IPS-NIHi11 (cell line): ENCODE measurements around the gene ZNF691.
"Not testable (repeated sequence)": the region's sequence is repeated elsewhere in the genome, so short reads cannot be mapped to it uniquely, and the experiment has no call there.

Experiments
- DNase-seq: peaks from one replicate; pipeline ENCODE4 v3.0.0; 2012; ENCODE audit warnings: mixed read lengths, low spot score

ZNF691 gene

DNA sequence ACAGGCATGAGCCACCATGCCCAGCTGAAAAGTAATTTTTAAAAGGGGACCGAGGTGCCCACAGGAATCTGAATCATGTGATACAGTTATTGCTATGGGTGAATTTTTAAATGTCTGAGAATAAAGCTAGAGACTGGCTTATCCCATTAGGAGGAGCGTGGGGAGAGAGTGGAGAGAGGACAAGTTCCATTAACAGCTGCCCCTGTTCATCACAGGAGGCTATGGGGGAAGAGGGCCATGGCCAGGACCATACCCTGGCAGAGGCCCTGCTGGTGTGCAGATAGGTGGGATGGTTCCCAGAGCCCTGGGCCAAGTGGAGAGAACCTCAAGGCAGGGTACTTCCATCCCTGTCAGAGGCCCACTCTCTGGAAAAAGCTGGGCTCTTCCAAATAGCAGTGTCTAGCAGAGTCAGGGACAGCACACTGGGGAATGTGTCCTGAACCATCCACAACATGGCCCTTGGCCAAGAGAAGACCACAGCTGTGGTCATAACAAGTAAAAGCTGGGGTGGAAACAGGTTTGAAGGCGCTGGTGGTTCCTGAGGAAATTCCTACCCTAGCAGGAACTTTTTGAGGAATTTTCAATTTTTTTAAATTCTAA lies 13.7 kb upstream of the ZNF691 start:
- no peak for DNase-seq

DNA sequence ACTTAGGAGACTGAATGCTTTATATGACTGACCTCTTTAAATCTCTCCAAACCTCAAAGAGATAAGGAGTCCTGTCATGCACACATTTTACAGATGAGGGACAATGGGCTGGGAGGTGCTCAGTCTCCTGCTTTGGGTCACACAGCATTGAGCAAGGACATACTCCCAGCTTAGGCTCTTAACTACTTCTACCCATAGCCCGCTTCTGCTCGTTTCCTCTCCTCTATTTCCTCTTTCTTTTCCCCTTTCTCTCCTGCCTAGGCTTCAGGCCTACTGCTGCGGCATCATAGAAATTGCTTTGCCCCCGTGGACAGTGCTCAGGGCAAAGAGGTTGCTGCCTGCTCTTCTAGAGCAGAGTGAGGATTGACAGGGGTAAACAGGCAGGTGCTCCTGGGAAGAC lies 12.4 kb upstream of the ZNF691 start:
- DNase-seq: no peak

DNA sequence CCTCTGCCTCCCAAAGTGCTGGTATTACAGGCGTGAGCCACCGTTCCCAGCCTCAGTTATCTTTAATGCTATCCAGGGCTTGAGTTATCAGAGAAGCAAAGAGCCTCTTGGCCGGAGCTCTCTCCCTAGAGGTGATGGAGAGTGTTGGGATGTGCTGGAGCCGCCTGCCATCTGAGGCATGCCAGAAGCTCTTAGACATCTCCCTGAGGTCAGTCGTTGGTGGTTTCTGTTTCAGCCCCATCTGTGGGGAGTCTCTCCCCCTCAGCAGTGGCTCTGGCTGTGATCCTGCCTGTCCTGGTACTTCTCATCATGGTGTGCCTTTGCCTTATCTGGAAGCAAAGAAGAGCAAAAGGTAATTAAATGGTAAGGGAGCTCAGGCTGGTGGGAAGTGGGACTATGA lies 11.6 kb upstream of the ZNF691 start:
- no peak for DNase-seq

DNA sequence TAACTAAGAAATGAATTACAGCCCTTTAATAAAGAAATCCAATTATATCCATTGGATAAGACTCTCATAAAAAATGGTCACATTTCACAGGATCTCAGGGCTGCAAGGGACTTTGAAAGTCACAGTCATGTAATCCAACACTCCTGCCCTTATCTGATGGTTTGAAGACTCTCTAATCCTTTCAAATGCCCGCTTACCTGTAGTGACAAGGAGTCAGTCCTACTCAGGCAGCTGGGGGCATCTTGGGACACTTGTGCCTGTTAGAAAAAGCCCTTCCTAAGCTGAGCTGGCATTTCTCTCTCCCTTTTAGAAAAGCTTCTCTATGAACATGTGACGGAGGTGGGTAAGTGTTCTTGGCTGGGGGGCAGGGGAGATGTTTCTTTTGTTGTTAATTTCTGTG lies 11.0 kb upstream of the ZNF691 start:
- DNase-seq: no peak

DNA sequence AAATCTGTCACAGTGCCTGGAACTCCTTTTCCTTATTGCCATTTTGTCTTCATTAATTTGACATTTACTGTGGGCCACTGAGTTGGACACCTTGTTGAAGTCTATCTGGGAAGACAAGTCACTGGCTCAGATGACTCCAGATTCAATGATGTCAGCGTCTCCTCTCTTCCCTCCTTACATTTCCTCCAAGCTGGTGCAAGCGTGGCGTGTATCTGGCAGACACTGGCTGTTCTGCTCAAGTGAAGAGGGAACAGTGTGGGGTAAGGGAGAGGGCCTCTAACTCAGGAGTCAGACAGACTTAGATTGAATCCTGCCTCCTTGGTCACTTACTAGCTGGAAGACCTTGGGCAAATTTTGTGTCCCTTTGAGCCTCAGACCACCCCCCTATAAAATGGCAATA lies 8.7 kb upstream of the ZNF691 start:
- no peak for DNase-seq

DNA sequence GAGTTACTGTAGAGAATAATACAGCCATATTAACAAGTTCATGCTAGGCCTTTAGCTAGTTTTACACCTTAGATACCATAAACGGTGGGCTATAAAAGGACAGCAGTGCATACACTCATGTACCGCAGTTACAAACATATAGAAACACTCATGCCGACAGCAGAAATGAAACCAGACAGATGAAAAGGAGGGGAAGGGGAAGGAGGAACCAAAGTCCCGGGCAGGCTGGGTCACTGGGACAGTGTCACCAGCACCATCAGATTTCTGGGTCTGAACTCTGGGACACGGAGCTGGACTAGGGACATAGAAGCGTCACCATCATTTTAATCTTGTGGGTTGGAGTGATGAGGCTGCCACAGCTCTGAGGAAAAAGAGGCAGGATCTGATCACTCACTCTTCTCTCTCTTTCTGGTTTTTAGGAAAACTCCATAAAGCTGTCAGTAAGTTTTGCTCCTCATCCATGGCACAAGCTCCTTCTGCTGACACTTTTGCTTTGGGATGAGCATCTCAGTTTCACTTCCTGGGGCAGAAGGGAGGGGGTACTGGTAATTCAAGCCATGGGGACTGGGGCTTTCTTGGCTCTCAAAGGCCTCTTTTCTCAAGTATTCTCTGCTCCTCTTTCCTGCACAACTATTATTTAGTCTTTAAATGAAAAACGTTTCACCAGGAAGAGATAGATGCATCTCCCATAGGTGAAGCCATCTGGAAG lies 7.8 kb upstream of the ZNF691 start:
- no peak for DNase-seq

DNA sequence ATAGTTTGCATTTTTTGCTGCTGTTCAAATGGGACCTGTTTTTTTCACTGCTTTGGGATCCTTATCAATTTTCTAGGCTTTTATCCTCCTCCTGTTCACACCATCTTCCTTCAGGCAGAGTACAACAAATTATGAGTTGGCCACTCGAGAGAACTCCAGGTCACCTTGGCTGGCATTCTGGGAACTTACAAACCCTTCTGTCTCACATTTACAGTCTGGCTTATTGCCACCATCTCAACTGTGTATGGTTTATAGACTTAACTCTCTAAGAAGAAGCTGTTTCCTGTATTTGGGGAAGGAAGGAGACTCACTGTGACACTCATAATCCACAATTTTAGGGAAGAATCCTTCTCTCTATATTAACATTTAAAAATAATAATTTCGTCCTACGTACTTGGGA lies 5.4 kb upstream of the ZNF691 start:
- no peak for DNase-seq

DNA sequence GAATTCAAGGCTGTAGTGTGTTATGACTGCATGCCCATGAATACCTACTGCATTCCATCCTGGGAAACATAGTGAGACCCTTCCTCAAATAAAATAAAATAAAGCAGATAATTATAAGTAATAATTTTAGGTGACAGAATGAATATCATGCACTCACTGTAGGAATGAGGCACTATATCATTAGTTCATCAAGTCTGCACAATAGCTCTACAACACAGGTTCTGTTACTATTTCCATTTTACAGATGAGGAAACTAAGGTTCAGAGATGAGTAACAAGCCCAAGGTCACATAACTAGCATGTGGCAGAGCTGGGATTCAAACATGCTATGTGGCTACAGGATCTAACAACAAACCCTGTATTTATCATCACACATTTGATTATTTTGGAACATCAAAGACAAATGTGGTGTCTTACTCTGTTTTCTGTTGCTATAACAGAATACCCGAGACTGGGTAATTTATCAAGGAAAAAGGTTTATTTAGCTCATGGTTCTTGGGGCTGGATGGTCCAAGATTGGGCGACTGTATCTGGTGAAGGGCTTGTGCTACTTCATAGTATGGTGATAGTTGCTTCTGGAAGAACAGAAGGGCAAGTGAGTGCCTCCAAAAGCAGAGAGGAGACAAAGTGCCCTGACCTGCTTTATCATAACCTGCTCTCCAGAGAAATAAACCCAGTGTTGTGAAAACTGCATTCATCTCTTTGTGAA lies 4.8 kb upstream of the ZNF691 start:
- no peak for DNase-seq

DNA sequence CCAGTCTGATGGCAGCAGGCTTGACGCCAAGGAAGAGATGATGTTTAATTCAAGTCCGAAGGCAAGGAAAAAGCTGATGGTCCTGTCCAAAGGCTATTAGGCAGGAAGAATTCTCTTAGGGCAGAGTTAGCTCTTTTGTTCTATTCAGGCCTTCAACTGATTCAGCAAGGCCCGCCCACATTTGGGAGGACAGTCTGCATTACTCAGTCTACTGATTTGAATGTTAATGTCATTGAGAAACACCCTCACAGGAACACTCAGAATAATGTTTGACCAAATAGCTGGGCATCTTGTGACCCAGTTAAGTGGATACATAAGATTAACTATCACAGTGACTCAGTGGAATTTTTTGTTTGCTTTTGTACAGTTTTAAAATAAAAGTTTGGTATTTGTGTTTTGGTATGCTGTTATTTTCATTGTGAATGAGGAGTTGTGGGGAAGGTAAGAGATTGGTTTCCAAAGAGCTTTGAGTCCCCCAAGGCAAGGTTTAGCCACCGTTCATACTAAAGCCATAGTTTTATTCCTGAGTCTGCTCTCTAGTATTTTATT lies 1.7 kb upstream of the ZNF691 start:
- DNase-seq: no peak

DNA sequence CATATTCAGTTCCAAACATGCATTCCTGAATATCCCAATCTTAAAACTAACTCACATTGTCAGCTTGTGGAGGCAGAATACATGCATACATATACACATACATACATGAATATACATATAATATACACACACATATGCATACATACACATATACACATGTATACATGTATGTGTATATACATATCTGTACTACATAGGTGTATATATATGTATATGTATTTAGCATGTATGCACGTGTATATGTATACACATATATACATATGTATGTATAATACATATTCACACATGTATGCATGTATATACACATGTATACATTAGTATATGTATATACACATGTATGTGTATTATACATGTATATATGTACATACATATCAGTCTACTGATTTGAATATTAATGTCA lies 1.2 kb upstream of the ZNF691 start:
- DNase-seq: no peak

DNA sequence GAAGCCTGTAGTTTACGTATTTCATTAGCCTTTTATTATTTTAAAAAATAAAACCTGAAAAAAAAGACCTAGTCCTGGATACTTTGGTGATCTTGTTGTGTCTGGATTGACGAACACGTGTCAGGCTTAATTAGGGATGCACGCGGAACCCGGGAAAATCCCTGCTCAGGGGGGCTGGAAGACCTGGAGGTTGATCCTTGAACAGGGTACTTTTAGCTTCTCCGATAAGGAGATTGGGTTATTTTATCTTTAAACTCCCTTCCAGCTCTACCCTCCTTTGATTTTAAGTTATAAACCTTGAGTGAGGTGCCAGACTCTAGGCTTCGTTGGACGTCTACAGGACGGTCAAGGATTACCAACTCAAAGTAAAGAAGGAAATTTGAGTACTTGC lies 552 bp upstream of the ZNF691 start:
- peak; percentile 24 for DNase-seq

DNA sequence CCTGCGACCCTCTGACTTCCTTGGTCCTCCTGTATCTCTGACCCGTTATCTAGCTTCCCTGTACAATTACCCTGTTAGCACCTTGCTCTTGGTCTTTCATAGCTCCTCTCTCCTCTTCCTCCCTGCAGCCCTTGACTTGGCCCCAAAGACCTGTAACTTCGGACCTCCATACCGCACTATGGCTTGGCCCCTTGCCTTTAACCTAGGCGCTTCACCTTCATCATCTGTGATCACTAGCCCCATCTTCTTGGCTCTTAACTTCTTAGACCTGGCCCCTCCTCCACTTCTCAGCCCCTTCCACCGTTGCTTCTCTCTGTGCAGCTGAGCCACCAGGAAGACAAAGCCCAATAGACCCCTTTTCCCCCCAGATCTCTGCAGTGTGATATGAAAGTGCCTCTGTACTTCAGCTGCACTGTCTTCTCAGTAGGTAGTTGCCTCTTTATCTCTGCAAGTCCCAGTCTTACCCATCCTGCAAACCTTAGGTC lies 740 bp downstream of the ZNF691 start:
- no peak for DNase-seq

DNA sequence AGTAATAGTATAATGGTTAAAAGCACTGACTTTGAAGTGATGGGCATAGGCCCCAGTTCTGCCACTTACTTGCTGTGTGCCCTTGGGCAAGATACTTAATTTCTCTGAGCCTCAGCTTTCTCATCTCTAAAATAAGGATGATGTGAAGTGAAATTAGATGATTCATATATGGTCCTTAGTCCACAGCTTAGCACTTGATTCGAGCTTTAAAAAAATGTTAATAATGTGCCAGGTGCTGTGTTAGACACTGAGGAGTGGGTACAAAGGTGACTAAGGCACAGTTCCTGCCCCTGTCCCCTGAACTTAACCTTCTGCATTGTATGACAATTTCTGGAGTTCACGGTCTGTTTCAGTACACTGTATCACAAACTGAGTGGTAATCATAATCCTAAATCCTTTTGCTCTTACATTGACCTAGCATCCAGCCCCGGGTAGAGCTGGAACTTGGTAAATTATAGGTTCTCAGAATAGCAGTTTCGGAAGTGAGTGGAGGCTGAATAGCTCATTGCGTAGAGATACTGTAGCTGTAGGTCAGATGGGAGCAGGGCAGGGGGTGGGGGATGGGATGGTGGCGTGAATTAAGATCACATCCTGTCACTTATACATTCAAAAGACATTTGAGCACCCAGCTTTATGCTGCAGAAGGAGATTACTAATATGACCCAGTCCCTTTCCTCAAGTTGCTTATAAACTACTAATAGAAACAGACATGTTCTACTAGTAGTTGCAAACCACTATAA lies 1.5 kb downstream of the ZNF691 start:
- no peak for DNase-seq

DNA sequence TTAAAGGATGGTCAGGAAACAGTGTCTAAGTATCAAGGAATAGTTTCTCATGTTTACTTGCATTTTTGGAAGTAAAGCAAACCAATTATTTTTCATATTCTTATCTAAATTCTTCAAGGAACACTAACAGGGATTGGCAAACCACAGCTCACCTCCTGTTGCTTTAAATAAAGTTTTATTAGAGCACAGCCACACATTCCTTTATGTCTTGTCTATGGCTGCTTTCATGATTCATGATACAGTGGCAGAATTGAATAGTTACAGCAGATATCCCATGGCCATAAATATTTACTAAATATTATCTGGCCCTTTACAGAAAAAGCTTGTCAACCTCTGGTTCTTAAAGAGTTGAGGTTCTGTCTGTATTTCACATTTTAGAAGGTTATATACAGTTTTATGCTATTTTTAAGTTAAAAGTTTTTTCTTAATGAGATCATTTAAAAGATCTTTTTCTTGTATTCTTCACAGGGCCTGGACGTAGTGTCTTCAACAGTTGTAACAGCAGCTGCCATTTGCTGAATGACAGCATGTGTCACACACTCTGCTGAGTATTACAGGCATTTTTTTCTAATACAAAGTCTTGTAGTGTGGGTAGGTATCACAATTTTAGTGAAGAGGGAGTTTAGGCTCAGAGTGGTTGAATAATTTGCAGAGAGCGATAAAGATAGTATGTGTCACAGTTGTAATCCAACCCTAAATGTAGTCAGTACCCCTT lies 2.6 kb downstream of the ZNF691 start:
- no peak for DNase-seq

DNA sequence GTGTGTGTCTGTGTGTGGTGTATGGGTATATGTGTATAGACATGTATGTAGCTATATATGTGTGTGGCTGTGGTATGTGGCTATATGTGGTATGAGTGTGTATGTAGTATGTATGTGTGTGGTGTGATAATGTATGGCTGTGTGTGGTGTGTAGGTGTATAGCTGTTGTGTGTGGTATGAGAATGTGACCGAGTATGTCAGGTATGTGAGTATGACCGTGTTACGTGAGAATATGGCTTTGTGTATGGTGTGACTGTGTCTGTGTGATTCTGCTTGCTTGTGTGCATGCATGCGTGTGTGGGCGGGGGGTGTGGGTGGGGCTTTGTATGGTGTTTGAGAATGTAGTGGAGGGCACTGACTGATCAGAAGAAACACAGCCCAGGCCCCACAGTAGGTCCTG lies 3.5 kb downstream of the ZNF691 start:
- no peak for DNase-seq

DNA sequence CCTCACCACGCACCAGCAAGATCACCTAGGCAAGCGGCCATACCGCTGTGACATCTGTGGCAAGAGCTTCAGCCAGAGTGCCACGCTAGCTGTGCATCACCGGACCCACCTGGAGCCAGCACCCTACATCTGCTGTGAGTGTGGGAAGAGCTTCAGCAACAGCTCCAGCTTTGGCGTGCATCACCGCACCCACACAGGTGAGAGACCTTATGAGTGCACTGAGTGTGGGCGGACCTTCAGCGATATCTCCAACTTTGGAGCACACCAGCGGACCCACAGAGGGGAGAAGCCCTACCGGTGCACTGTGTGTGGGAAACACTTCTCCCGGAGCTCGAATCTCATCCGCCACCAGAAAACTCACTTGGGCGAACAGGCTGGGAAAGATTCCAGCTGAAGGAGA lies 5.0 kb downstream of the ZNF691 start:
- DNase-seq: no peak

DNA sequence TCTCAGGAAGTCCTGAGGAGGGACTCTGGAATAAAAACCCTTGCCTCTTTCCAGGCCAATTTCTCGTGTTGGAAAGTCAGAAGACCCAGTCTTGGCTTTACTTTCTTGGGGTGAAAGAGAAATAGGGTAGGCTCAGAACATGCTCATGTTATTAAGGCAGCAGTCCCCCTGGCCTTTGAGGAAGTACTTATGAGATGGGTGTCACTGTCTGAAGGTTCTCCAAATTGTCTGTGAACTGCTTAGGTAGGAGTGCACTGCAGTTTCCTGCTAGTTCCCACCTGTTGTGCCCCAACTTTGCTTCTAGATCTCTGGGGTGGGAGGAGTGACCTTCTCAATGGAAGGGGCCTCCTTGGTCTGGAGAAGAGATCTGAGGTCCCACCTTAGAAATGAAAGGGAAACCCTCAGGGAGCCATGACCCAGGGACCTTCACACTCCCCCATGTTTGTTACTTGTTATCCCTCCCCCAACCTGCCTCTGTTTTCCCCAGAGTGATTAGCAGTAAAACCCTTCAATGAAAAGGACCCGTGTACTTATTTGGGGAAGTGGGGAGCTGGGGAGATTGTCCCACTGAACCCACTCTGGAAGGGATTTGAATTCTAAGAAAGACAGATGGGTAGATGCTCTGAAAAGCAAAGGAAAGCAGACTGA lies 5.7 kb downstream of the ZNF691 start:
- DNase-seq: no peak

DNA sequence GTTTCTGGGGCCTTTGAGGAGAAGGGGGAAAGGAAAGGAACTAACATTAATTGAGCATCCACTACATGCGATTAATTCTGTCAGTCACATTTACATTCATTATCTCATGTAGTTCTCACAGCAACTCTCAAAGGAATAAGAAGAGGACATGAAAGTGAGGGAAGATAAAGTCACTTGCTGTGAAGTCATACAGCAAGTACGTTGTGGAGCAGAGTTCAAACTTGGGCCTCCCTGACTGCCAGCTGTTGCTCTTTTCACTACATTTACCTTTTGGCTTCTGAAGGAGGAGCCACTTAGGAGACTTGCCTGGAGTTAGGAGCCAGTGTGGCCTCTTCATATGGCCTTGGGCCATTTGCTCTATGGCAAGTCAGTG lies 6.2 kb downstream of the ZNF691 start:
- no peak for DNase-seq

DNA sequence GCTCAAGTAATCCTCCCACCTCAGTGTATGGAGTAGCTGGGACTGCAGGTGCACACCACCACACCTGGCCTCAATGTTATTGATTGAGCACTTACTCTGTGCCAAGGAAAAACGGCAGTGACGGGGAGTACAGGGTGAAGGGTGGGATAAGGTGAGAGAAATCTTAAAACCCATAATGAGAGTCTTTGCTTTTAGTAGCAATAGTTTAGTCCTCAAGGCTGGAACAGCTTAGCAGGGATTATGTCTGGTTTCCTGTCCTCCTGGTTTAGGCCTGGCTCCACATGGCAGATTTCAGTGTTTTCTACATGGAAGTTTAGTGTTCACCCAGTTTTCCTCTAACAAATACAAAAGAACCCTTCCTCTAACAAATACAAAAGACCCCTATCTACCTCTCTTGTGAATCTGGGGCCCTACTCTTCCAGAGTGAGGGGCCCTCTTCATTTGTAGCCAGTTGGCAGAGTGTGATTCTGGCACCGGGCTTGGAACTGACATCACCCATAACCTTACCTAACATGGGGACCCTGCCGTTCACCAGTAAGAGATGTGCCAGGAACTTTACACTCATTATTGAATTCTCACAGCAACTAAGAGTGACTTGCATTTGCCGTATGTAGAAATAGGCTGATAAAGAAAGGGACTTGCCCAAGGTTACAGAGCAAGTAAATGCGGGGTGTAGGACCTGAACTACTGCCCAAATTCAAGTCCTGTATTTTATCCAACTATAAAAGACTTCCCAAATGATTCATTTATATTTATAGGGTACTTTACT lies 6.9 kb downstream of the ZNF691 start:
- no peak for DNase-seq

DNA sequence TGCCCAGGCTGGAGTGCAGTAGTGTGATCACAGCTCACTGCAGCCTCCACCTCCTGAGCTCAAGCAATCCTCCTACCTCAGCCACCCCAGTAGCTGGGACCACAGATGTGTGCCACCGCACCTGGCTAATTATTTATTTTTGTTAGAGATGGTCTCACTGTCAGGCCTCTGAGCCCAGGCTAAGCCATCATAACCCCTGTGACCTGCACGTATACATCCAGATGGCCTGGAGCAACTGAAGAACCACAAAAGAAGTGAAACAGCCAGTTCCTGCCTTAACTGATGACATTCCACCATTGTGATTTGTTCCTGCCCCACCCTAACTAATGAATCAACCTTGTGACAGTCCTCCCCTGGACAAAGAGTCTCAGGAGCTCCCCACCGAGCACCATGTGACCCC lies 10.1 kb downstream of the ZNF691 start:
- DNase-seq: not testable (repeated sequence)

DNA sequence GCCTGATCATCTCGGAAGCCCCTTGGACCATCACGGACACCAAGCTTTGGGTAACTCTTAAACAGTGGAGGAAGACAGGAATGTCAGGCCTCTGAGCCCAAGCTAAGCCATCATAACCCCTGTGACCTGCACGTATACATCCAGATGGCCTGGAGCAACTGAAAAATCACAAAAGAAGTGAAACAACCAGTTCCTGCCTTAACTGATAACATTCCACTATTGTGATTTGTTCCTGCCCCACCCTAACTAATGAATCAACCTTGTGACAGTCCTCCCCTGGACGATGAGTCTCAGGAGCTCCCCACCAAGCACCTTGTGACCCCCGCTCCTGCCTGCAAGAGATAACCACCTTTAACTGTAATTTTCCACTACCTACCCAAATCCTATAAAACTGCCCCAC lies 13.0 kb downstream of the ZNF691 start:
- DNase-seq: not testable (repeated sequence)
